T-helper 2 cell treated with Interferon-gamma antibody and Interleukin-4, amounts not matched to agents 5 μg/mL and 100 μg/mL, for 36 hours (primary cell): ENCODE results near the gene HP1BP3.
"Not testable (repeated sequence)": the region's sequence is repeated elsewhere in the genome, so short reads cannot be mapped to it uniquely, and the experiment has no call there.

Source experiments
- DNase-seq: peaks from one replicate; pipeline ENCODE4 v3.0.0; 2021; ENCODE audit warnings: low spot score
- H3K27ac Mint-ChIP-seq: one replicate; pipeline ENCODE4 v1.8.0; 2021; ENCODE audit warnings: mild to moderate bottlenecking, mixed read lengths
- H3K27me3 Mint-ChIP-seq: one replicate; pipeline ENCODE4 v1.8.0; 2021; ENCODE audit warnings: low read depth, mixed read lengths
- H3K36me3 Mint-ChIP-seq: one replicate; pipeline ENCODE4 v1.8.0; 2021; ENCODE audit warnings: low read depth, mixed read lengths
- H3K4me1 Mint-ChIP-seq: one replicate; pipeline ENCODE4 v1.8.0; 2021; ENCODE audit warnings: low read depth, mixed read lengths
- H3K4me3 Mint-ChIP-seq: one replicate; pipeline ENCODE4 v1.8.0; 2022; ENCODE audit warnings: mild to moderate bottlenecking, moderate library complexity, mixed read lengths
- H3K9me3 Mint-ChIP-seq: one replicate; pipeline ENCODE4 v1.8.0; 2021; ENCODE audit warnings: mixed read lengths

HP1BP3 gene

DNA sequence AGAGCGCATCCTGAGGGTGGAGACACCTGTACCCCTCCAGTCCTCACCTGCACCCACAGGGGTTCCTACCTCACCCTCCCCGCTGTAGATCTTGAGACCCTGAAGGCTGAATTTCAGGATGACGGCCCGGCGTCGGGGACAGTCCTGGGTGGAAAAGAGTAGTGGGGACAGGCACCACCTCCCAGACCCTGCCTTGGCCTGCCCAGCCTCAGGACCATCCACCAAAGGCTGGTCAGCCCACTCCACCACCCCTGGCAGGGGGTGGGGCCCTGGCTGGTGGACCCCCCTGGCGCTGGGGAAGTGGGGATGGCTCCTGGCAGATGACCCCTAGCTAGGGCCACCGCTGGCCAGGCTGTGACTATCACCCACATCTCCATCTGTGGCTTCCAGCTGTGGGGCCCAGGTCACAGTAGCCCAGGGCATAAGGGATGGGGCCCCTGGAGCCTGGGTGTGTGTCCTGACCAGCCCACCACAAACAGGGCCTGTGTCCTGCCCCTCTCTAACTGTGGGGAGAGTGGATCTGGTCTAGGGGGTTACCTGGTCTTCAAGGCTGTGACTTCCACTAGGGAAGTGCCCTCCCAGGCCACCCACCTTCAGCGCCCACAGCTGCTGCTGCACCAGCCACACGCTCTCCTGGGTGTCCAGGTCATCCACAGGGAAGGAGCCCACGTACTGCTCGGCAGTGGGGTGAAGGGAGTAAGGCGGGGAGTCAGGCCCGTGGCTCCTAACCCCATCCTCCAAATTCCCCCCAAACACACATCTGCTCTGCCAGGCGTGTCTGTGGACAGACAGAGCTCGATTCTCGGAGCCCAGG, 60.0 kb downstream of the HP1BP3 start:
- Mint-ChIP-seq H3K36me3 (no peaks in the 10 kb centered on the region), H3K27me3 (peaks cover 33% of the 10 kb centered on the region), H3K9me3 (no peaks in the 10 kb centered on the region), H3K27ac (no peak overlapping the region), H3K4me1 (peaks cover 3% of the 10 kb centered on the region), H3K4me3 (no peak overlapping the region)
- no peak for DNase-seq

DNA sequence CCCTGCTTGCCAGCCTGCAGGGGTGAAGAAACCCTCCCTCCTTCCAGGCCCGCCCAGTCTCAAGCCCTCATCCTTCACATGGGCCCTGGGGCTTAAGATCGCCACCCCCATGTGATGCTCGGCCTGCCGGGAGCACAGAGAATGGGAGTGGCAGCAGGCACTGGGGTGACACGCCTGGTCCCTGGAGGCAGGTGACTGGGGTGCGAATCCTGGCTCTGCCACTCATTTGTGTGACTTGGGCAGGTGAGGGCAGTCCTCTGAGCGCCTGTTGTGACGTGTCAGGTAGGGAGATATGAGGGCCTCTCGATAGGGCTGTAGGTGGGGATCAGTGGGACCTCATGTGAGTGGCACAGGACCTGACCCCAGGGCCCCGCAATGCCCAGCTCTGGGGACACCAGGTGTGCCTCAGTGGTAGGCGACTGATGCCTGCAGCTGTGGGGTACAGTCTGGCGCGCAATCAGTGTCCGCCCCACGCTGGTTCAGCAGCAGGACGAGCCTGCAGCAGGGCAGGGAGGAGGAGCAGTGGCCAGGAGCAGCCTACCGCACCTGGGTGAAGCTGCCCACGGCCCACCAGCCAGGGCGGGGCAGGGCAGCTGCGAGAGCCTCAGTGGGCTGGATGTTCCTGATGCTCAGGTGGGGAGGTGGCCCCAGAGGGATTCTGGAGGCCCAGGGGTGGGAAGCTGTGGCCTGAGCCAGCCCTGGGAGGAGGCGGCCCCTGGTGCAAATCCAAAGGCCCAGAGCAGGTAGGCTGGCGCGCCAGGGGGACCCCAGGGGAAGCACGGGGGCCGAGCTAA, 60.8 kb downstream of the HP1BP3 start:
- Mint-ChIP-seq H3K36me3 (no peaks in the 10 kb centered on the region), H3K4me1 (peaks cover 3% of the 10 kb centered on the region), H3K4me3 (no peak overlapping the region), H3K27ac (no peak overlapping the region), H3K27me3 (peaks cover 32% of the 10 kb centered on the region), H3K9me3 (no peaks in the 10 kb centered on the region)
- no peak for DNase-seq

DNA sequence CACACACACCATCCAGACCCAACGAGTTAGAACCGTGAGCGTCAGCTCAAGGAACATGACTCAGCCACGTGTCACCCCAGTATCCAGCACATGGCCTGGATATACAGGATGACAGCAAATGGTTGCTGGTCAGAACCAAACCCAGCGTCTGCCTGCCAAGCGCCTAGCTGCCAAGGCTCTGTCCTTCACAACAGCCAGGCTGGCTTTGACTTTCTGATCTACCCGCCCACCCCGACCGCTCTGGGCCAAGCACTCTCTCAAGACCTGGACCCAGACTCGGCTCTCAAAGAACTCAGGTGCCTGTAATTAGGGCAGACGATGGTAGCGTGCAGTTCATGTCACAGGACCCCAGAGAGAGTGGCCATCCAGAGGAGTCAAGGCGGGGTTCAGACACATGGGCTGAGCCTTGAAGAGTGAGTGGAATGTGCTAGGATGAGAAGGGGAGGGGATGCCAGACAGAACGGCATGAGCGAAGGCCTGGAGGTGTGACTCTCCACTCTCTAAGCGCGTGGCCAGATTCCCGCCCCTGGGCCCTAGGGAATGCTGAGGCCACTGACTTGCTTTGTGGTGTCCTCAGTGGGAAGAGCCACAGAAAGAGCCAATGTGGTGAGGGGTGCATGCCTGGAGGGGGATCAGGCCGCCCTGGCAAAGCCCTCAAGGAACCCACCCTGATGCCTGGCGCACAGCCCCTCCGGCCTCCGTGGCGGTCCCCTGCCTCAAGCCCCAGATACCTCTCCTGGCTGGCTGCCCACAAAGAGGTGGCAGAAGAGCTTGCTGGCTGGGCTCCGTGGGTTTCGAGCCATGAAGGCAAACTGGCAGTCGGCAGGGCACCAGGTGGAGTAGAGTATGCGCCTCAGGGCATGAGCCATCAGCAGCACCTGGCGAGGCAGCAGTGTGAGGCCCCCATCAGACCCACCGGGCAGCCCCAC, 61.7 kb downstream of the HP1BP3 start:
- H3K27ac Mint-ChIP-seq, result no peak overlapping the region
- peaks cover 3% of the 10 kb centered on the region for H3K4me1 Mint-ChIP-seq
- H3K27me3 Mint-ChIP-seq, result peaks cover 26% of the 10 kb centered on the region
- no peaks in the 10 kb centered on the region for H3K36me3 Mint-ChIP-seq
- H3K4me3 Mint-ChIP-seq, result no peak overlapping the region
- H3K9me3 Mint-ChIP-seq, result no peaks in the 10 kb centered on the region
- no peak for DNase-seq

DNA sequence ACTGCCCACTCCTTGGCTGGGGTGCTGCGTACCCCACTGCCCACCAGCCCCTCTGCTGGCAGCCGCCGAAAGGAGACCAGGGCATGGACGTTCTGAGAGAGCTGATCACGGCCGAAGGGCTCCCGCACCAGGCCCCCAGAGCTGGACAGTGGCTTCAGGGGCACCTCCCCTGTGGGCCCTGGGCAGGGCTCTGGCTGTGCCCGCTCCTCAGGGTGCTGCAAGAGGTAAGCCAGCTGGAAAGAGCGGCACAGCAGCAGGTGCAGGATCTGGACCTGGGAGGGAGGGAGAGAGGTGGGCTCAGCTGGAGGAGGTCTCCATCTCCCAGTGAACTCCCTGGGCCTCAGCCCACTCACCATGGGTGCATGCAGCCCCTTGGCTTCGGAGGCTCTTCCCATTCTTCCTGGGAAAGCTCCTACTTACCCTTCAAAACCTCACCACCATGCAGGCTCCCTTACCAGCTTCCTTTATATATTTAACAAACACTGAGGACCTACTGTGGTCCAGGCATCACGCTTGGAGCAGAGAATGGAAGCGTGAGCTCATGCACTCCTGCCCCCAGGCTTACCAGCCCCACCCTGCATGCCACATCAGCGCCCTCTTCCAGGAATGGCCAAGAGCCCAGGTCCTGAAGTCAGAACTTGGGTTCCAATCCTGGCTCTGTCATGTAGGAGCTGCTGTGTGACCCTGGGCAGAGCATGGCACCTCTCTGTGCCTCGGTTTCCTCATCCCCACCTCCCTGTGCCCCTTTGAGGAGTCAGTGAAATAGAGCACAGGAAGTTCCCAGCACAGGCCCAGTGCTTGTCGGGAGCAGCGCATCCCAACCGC, 62.5 kb downstream of the HP1BP3 start:
- Mint-ChIP-seq H3K27ac (no peak overlapping the region), H3K4me3 (no peak overlapping the region), H3K36me3 (no peaks in the 10 kb centered on the region), H3K4me1 (no peaks in the 10 kb centered on the region), H3K27me3 (peaks cover 23% of the 10 kb centered on the region), H3K9me3 (no peaks in the 10 kb centered on the region)
- no peak for DNase-seq

DNA sequence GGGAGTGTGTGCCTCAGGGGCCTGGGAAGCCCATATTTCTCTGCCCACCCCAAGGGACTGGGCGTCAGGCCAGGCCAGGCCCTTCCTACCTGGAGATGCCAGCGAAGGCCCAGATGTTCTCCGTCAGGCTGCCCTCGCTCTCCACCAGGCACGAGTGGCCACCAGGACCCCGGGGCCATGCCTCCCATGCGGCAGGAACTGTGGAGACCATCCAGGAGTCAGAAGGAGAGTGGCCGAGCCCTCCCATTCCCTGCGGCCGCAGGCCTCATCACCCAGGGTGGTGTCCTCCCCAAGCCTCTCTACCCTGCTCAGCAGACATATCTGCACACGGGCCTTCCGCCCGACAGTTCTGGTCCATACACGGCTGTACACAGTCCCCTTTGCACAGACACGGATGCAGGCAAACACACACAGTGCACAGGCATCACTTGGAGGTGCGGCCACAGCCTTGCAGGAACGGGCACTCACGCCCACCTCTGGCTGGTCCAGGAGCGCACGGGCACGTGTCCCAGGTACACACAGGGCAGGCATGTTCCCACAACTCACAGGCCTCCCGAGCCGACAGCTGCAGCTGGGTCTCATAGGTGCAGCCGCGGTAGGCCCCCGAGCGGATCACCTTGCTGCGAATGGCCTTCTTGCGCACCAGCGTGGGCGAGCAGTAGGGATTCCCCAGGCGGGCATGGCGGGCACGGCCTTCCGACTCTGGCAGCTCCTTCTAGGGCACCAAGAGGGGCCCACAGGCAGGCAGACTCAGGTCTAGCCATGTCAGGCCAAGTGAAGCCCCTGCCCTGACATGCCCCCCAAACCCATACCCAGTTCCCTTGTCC, 63.4 kb downstream of the HP1BP3 start:
- Mint-ChIP-seq H3K9me3 (no peaks in the 10 kb centered on the region), H3K36me3 (no peaks in the 10 kb centered on the region), H3K4me3 (no peak overlapping the region), H3K4me1 (no peaks in the 10 kb centered on the region), H3K27ac (no peak overlapping the region), H3K27me3 (peaks cover 25% of the 10 kb centered on the region)
- no peak for DNase-seq

DNA sequence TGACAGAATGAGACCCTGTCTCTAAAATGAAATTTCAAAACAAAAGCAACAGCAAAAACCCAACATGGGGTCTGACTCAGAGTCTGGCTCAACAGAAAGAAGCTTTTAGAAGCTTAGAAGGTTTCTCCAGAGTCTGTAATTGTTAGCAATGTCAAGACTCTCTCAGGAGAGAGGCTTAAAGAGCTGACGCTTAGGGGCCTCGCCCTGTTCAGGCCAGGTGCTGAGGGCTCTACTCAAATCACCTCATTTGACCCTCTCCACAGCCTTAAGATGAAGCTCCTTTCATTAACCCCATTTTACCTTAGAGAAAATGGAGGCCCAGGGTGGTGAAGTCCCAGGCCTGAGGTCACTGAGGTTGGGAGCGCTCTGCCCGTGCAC, 64.0 kb downstream of the HP1BP3 start:
- H3K36me3 Mint-ChIP-seq, result no peaks in the 10 kb centered on the region
- H3K9me3 Mint-ChIP-seq, result no peaks in the 10 kb centered on the region
- no peak overlapping the region for H3K27ac Mint-ChIP-seq
- H3K4me1 Mint-ChIP-seq, result no peaks in the 10 kb centered on the region
- no peak for DNase-seq
- H3K27me3 Mint-ChIP-seq, result peaks cover 25% of the 10 kb centered on the region
- H3K4me3 Mint-ChIP-seq, result no peak overlapping the region

DNA sequence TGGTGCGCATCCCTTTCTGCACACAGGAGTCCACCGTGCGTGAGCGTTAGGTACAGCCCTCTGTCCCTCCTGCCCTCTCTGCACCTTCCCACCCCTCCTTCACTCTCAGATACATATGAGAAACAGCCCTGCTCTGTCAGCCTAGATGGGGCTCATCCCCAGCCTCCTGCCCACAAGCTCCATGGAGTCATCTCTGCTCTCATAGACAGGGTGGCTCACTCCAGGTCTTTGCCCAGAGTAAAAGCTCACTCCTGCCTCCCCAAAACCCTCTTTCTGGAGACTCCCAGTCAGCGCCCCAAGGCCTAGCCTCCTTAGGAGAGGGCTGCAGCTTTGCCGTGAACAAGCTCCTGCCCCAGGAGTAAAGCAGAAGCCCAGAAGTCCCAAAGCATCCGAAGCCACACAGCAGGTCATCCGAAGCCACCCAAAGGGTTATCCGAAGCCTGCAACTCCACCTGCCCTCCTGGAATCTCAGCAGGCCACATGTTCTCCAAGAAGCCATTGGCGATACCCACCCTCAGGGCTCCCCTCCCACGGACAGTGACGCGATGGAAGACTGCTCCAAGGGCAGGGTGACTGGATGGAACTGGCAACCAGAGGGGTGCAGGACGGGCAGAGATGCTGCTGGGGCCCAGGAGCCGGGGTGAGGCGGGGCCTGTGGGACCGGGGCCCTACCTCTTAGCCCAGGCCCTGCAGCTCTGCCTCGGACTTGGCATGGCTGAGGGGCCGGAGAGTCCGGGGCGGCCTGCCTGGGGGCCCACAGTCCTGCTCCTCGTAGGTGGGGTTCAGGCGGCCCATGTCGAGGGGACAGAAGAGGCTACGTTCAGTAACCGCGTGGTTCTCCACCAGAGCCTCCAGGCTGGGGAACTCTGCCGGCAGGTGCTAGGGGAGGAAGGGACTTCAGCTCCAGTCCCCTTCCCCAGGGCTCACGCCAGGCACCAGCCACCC, 65.7 kb downstream of the HP1BP3 start:
- no peaks in the 10 kb centered on the region for H3K36me3 Mint-ChIP-seq
- no peaks in the 10 kb centered on the region for H3K9me3 Mint-ChIP-seq
- no peak for DNase-seq
- H3K27ac Mint-ChIP-seq, result no peak overlapping the region
- no peaks in the 10 kb centered on the region for H3K4me1 Mint-ChIP-seq
- H3K4me3 Mint-ChIP-seq, result no peak overlapping the region
- peaks cover 32% of the 10 kb centered on the region for H3K27me3 Mint-ChIP-seq

DNA sequence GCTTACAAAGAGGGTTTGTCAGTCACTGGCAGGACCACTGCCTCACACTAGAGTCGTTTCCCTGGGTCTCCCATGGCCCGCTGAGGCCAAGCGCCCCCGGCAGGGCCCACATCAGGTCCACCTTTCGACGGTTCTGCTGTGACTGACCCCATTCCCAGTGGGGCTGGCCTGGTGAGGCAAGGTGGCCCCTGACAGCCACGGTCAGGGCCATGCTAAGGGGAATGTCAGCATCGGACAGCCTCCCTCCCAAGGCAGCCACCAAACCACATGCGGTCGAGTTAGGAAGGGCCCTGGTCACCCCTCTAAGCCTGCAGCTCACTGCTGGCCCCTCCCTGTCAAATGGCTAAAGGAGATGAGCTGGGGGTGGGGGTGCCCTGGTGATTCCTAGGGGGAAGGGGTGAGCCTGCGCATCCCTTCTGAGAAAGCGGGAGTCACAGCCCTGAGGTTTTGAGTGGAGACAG, 66.4 kb downstream of the HP1BP3 start:
- H3K36me3 Mint-ChIP-seq, result no peaks in the 10 kb centered on the region
- H3K9me3 Mint-ChIP-seq, result no peaks in the 10 kb centered on the region
- DNase-seq, result no peak
- H3K27me3 Mint-ChIP-seq, result peaks cover 38% of the 10 kb centered on the region
- no peak overlapping the region for H3K27ac Mint-ChIP-seq
- H3K4me1 Mint-ChIP-seq, result peaks cover 2% of the 10 kb centered on the region
- no peak overlapping the region for H3K4me3 Mint-ChIP-seq

DNA sequence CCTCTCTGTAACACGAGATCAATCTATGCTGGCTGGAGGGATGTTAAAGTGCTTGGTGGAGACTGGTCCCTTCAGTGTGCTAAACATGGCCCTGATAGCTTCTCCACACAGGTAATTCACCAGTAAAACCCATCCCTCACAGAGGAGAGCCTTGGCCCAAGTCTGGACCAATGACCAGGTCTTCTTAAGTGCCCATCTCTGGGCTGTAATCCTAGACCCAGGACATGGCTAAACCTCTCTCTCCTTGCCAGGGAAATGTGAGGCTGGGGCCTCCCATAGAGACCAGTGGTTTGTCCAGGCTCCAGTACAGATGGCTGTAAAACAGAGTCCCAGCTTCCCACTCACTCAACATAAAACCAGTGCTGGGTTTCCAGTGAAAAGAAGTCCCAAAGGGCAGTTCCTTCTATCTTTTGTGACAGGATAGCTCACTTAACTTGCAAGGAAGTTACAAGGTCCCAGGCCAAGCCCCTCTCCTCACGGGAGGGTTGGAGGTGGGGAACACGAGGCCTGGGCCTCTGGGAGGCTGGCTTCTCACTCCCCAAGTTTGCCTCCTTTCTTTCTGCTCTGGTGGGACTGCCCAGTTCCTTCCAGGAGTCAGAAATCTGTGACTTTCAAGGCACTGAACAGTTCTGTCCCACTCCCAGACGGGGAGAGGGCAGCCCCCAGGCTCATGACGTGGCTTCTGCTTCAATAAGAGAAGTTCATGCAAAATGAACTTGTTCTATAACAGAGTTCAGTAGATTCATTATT, 67.1 kb downstream of the HP1BP3 start:
- Mint-ChIP-seq H3K9me3 (no peaks in the 10 kb centered on the region), H3K36me3 (no peaks in the 10 kb centered on the region), H3K27me3 (peaks cover 43% of the 10 kb centered on the region), H3K4me3 (no peak overlapping the region), H3K27ac (no peak overlapping the region), H3K4me1 (peaks cover 2% of the 10 kb centered on the region)
- DNase-seq, result no peak

DNA sequence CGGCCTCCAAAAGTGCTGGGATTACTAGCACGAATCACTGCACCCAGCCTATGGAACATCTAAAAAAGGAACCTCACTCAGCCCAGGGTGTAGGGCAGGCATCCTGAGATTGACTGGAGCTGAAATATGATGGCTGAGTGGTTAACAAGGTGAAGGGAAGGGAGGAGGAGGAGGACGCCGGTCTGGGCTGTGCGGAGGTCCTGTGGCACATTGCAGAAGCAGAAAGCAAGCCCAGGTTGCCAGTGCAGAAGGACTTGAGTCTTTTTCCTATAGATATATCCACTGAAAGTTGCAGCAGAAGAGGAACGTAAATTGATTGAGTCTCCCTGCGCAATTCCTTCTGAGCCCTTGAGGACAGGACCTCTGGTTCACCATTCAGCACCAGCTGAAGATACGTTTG, 67.8 kb downstream of the HP1BP3 start:
- Mint-ChIP-seq H3K4me3 (peak overlapping the region; percentile 39), H3K27ac (no peak overlapping the region), H3K27me3 (peaks cover 43% of the 10 kb centered on the region), H3K4me1 (peaks cover 2% of the 10 kb centered on the region), H3K36me3 (no peaks in the 10 kb centered on the region), H3K9me3 (no peaks in the 10 kb centered on the region)
- DNase-seq, result no peak

DNA sequence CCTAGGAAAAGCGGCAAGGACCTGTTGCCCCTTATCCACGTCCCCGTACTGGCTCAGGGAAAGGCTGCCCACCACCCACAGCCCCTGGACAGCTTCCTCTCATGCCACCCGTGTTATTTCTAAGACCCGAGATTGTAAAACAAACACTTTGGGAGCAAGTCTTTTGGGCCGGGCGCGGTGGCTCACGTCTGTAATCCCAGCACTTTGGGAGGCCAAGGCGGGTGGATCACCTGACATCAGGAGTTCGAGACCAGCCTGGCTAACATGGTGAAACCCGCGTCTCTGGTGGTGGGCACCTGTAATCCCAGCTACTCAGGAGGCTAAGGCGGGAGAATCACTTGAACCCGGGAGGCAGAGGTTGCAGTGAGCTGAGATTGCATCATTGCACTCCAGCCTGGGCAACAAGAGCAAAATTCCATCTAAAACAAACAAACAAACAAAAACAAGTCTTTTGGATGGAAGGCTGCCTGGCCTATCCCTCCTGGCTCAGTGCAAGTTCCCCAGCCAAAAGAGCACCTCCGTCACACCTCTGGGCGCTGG, 68.7 kb downstream of the HP1BP3 start:
- not testable (repeated sequence) for H3K36me3 Mint-ChIP-seq, DNase-seq, H3K27ac Mint-ChIP-seq, H3K9me3 Mint-ChIP-seq, H3K4me1 Mint-ChIP-seq
- H3K4me3 Mint-ChIP-seq, result peak overlapping the region; percentile 51
- peaks cover 43% of the 10 kb centered on the region for H3K27me3 Mint-ChIP-seq
